ENCODE measurements around the gene MAPK6.
"Not testable (repeated sequence)": the region's sequence is repeated elsewhere in the genome, so short reads cannot be mapped to it uniquely, and the experiment has no call there.

DNA sequence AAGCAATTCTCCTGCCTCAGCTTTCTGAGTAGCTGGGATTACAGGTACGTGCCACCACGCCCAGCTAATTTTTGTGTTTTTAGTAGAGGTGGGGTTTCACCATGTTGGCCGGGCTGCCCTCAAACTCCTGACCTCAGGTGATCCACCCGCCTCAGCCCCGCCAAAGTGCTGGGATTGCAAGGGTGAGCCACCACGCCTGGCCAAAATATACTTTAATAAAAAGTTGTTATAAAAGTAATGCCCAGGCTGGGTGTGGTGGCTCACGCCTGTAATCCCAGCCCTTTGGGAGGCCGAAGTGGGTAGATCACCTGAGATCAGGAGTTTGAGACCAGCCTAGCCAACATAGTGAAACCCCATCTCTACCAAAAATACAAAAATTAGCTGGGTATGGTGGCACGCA is 77.5 kb downstream of the MAPK6 start:
- TF ChIP-seq, protein P1, sequence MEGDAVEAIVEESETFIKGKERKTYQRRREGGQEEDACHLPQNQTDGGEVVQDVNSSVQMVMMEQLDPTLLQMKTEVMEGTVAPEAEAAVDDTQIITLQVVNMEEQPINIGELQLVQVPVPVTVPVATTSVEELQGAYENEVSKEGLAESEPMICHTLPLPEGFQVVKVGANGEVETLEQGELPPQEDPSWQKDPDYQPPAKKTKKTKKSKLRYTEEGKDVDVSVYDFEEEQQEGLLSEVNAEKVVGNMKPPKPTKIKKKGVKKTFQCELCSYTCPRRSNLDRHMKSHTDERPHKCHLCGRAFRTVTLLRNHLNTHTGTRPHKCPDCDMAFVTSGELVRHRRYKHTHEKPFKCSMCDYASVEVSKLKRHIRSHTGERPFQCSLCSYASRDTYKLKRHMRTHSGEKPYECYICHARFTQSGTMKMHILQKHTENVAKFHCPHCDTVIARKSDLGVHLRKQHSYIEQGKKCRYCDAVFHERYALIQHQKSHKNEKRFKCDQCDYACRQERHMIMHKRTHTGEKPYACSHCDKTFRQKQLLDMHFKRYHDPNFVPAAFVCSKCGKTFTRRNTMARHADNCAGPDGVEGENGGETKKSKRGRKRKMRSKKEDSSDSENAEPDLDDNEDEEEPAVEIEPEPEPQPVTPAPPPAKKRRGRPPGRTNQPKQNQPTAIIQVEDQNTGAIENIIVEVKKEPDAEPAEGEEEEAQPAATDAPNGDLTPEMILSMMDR (IDR thresholded peaks at IDR 0.05): not testable (repeated sequence)
- not testable (repeated sequence) for TF ChIP-seq POLR2AphosphoS5, POLR2A (IDR thresholded peaks at IDR 0.05)

All from breast epithelium (tissue), 3 donors.